GM12891 (cell line): Measurements from ENCODE around the gene EFCAB10.

Source experiments
- POLR2A ChIP-seq: IDR thresholded peaks from 2 replicates; pipeline ENCODE4 v1.6.1; 2011; ENCODE audit warnings: low read depth, low read length, control low read depth
- POLR2AphosphoS5 ChIP-seq: IDR thresholded peaks from 2 replicates; pipeline ENCODE4 v1.6.1; 2011; ENCODE audit warnings: low read depth, low read length, control low read depth
- POU2F2 ChIP-seq: IDR thresholded peaks from 2 replicates; pipeline ENCODE4 v1.6.1; 2011; ENCODE audit warnings: low read depth, mild to moderate bottlenecking, control low read depth, low read length, moderate library complexity
- SPI1 ChIP-seq: IDR thresholded peaks from 2 replicates; pipeline ENCODE4 v1.6.1; 2011; ENCODE audit warnings: low read depth, low read length, control low read depth
- TAF1 ChIP-seq: IDR thresholded peaks from 2 replicates; pipeline ENCODE4 v1.6.1; 2011; ENCODE audit warnings: low read depth, low read length, control low read depth

- TF ChIP-seq POLR2AphosphoS5 (no peak), POLR2A (no peak), SPI1 (no peak), POU2F2 (no peak), TAF1 (no peak)
Observed at GRCh38 chr7:105617280-105618015, 36.2 kb upstream of the EFCAB10 start.
